Dendritic cell treated with granulocyte-macrophage colony-stimulating factor and Interleukin-4, amounts not matched to agents 40 ng/mL and 50 ng/mL, for 4 days (primary cell): ENCODE measurements around the gene CMPK2.

ENCODE experiments used
- H3K27ac Mint-ChIP-seq: one replicate; pipeline ENCODE4 v1.8.0; 2022; ENCODE audit warnings: mild to moderate bottlenecking, mixed read lengths
- H3K27me3 Mint-ChIP-seq: one replicate; pipeline ENCODE4 v1.8.0; 2022; ENCODE audit warnings: mild to moderate bottlenecking, mixed read lengths
- H3K36me3 Mint-ChIP-seq: one replicate; pipeline ENCODE4 v1.8.0; 2022; ENCODE audit warnings: low read depth, mixed read lengths
- H3K4me1 Mint-ChIP-seq: one replicate; pipeline ENCODE4 v1.8.0; 2022; ENCODE audit warnings: low read depth, mixed read lengths
- H3K4me3 Mint-ChIP-seq: one replicate; pipeline ENCODE4 v1.8.0; 2022; ENCODE audit warnings: mild to moderate bottlenecking, moderate library complexity, mixed read lengths
- H3K9me3 Mint-ChIP-seq: one replicate; pipeline ENCODE4 v1.8.0; 2022; ENCODE audit warnings: mixed read lengths
- intact Hi-C: fragments of 100-400 bp; cut with micrococcal nuclease; formaldehyde crosslinking; loops from one replicate; pipeline ENCODE4 v1.15.0; 2022

The CMPK2 gene

GRCh38 chr2:6845312-6845711, 20.4 kb downstream of the CMPK2 start:
- Mint-ChIP-seq H3K4me1 (no peaks in the 10 kb centered on the region), H3K9me3 (peaks cover 93% of the 10 kb centered on the region), H3K4me3 (no peak overlapping the region), H3K27me3 (no peaks in the 10 kb centered on the region), H3K36me3 (peaks cover 50% of the 10 kb centered on the region), H3K27ac (no peak overlapping the region)
- intact Hi-C loops, result no loop called here

DNA sequence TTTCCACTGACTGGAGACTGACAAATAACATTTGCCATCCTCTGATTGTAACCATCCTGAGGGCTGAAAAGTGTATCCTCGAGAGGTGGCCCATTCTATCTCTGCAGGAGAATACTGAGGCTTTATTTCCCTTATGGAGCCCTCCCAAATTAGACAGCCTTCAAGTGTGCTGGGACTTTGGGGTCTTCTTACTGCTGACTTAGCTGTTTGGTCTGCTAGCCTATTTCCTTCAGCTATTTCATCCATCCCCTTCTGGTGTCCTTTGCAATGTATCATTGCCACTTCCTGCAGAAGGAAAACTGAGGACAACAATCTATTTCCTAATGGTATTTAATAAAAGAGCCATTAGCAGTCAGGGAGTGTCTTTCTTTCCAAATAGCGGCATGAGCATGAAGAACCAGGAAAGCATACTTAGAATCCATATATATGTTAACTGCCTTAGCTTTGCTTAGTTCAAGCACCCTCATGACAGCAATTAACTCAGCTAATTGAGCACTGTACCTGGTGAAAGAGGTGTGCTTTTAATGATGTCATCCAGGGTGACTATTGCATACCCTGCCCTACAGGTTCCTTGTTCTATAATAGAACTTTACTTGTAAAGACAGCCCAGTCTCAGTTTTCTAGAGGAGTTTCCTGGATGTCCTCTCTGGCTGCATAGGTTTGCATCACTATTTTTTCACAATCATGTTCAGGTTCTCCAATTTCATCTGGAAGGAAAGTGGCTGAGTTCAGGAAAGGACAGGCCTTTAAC, 24.0 kb downstream of the CMPK2 start:
- peaks cover 80% of the 10 kb centered on the region for H3K9me3 Mint-ChIP-seq
- H3K4me1 Mint-ChIP-seq, result no peaks in the 10 kb centered on the region
- H3K27me3 Mint-ChIP-seq, result no peaks in the 10 kb centered on the region
- H3K4me3 Mint-ChIP-seq, result no peak overlapping the region
- intact Hi-C loops, result no loop called here
- H3K36me3 Mint-ChIP-seq, result peaks cover 14% of the 10 kb centered on the region
- H3K27ac Mint-ChIP-seq, result no peak overlapping the region

DNA sequence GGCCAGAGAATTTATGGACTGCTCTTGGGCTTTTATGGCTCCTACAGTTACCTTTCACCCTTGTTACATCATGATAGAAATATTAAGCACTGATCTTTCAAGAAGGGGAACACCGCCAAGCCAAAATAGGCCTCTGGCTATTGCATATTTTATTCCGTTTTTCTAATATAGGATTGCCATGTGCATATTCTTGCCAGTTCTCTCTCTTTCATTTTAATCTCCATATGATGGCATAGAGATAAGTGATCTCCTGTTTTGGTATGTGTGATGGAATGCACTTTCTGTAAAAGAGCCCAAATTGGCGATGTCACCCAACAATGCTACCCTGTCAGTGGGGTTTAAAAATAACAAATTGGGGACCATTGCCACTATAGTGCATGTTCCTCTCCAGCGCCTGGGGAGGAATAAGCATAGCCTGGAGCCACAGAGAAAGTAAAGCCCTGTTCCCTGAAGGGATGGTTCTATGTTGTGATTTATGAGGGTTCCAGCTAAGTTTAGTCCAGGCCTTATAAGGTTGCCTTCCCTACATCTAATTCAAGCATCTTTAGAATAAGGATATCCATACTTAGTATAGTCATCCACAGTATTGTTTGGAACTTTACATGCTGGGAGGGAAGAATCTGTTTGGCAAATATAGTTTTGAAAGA, 26.9 kb downstream of the CMPK2 start:
- no peak overlapping the region for H3K27ac Mint-ChIP-seq
- no peaks in the 10 kb centered on the region for H3K4me1 Mint-ChIP-seq
- H3K4me3 Mint-ChIP-seq, result no peak overlapping the region
- peaks cover 68% of the 10 kb centered on the region for H3K9me3 Mint-ChIP-seq
- intact Hi-C loops, result no loop called here
- no peaks in the 10 kb centered on the region for H3K36me3 Mint-ChIP-seq
- H3K27me3 Mint-ChIP-seq, result no peaks in the 10 kb centered on the region

DNA sequence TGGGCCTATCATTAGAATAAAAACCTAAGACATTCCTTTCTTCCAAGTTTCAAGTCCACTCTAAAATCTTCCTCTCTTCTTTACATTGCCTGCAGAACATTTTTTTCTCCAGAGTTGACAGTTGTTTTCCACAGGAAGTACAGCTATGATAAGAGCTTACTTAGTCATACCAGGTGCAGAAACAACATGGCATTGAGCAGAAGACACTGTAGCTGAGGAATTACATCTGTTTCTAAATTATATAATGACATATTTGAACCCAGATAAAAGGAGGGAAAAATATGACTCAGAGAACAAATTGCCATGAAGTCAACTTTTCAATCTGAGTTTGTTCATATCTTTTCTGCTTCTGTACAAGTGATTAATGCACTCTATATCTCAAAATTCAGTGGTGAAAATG, 30.2 kb downstream of the CMPK2 start:
- H3K4me3 Mint-ChIP-seq, result no peak overlapping the region
- intact Hi-C loops, result no loop called here
- no peaks in the 10 kb centered on the region for H3K36me3 Mint-ChIP-seq
- peaks cover 63% of the 10 kb centered on the region for H3K9me3 Mint-ChIP-seq
- no peaks in the 10 kb centered on the region for H3K27me3 Mint-ChIP-seq
- H3K4me1 Mint-ChIP-seq, result peaks cover 6% of the 10 kb centered on the region
- no peak overlapping the region for H3K27ac Mint-ChIP-seq

DNA sequence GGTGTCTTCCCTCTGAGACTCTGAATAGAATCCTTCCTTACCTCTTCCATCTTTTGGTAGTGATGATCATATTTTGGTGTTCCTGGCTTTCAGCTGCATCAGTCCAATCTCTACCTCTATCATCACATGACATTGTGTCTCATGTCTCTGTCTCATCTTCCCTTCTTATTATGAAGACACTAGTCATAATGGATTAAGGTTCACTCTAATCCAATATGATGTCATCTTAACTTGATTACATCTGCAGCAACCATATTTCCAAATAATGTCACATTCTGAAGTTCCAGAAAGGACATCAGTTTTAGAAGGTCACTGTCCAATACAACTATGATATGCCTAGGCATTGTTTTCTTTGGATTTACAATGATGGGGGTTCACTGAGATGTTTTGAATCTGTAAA, 31.5 kb downstream of the CMPK2 start:
- H3K36me3 Mint-ChIP-seq, result no peaks in the 10 kb centered on the region
- H3K9me3 Mint-ChIP-seq, result peaks cover 58% of the 10 kb centered on the region
- H3K4me1 Mint-ChIP-seq, result peaks cover 6% of the 10 kb centered on the region
- no peak overlapping the region for H3K4me3 Mint-ChIP-seq
- H3K27me3 Mint-ChIP-seq, result no peaks in the 10 kb centered on the region
- H3K27ac Mint-ChIP-seq, result no peak overlapping the region
- intact Hi-C loops, result no loop called here

DNA sequence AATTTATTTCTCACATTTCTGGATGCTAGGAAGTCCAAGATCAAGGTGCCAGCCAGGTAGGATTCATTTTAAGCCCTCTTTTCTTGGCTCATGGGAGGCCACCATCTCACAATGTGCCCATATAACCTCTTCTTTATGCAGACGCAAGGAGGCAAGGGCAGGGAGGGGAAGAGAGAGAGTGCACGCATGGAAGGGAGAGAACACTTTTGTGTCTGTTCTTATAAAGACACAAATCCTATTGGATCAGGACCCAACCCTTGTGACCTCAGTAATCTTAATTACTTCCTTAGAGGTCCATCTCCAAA, 32.5 kb downstream of the CMPK2 start:
- no peaks in the 10 kb centered on the region for H3K27me3 Mint-ChIP-seq
- intact Hi-C loops, result no loop called here
- peaks cover 6% of the 10 kb centered on the region for H3K4me1 Mint-ChIP-seq
- no peak overlapping the region for H3K27ac Mint-ChIP-seq
- no peak overlapping the region for H3K4me3 Mint-ChIP-seq
- peaks cover 53% of the 10 kb centered on the region for H3K9me3 Mint-ChIP-seq
- no peaks in the 10 kb centered on the region for H3K36me3 Mint-ChIP-seq

GRCh38 chr2:6832596-6833299, 33.0 kb downstream of the CMPK2 start:
- Mint-ChIP-seq H3K9me3 (peaks cover 53% of the 10 kb centered on the region), H3K27me3 (no peaks in the 10 kb centered on the region), H3K36me3 (no peaks in the 10 kb centered on the region), H3K4me1 (peaks cover 11% of the 10 kb centered on the region), H3K4me3 (no peak overlapping the region), H3K27ac (no peak overlapping the region)
- intact Hi-C loops, result no loop called here

GRCh38 chr2:6831229-6831628, 34.5 kb downstream of the CMPK2 start:
- Mint-ChIP-seq H3K4me3 (no peak overlapping the region), H3K36me3 (no peaks in the 10 kb centered on the region), H3K27me3 (no peaks in the 10 kb centered on the region), H3K27ac (no peak overlapping the region), H3K9me3 (peaks cover 53% of the 10 kb centered on the region), H3K4me1 (peaks cover 11% of the 10 kb centered on the region)
- intact Hi-C loops, result no loop called here

GRCh38 chr2:6828299-6828584, 37.5 kb downstream of the CMPK2 start:
- Mint-ChIP-seq H3K9me3 (peaks cover 30% of the 10 kb centered on the region), H3K27ac (no peak overlapping the region), H3K27me3 (no peaks in the 10 kb centered on the region), H3K4me1 (peaks cover 11% of the 10 kb centered on the region), H3K4me3 (no peak overlapping the region), H3K36me3 (no peaks in the 10 kb centered on the region)
- intact Hi-C loops, result no loop called here

DNA sequence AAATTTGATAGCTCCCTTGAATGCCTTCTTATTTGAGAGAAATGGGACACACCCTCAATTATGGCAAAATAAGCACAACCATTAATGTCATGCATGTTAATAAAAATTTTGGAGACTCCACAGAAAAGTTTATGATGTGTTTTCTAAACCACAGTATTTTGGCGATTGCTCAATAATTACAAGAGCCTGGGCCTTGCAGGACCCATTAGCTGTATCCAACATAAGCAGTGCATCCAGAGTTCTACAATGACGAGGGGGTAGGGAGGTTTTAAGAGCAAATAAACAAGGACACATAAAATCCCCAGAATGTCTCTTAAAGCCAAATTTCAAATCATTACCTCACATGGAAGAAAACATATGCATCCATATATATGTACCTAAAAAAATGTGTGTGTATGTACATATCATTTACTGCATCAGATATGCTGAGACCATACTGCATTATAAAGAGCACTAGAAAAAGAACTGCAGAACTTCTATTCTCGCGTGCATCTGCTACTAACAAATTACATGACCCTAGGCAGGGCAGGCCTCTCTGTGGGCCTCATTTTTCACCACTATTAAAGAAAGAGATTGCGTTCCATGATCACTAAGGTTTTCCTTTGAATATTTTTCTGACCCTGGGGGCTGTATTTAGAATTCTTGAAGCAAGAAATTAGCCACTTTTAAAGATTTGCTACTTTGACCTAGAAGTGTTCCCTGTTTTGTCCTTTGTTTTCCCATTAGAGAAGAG, 38.0 kb downstream of the CMPK2 start:
- no peak overlapping the region for H3K4me3 Mint-ChIP-seq
- no peak overlapping the region for H3K27ac Mint-ChIP-seq
- peaks cover 25% of the 10 kb centered on the region for H3K9me3 Mint-ChIP-seq
- H3K4me1 Mint-ChIP-seq, result peaks cover 6% of the 10 kb centered on the region
- H3K27me3 Mint-ChIP-seq, result no peaks in the 10 kb centered on the region
- H3K36me3 Mint-ChIP-seq, result no peaks in the 10 kb centered on the region
- intact Hi-C loops, result no loop called here

DNA sequence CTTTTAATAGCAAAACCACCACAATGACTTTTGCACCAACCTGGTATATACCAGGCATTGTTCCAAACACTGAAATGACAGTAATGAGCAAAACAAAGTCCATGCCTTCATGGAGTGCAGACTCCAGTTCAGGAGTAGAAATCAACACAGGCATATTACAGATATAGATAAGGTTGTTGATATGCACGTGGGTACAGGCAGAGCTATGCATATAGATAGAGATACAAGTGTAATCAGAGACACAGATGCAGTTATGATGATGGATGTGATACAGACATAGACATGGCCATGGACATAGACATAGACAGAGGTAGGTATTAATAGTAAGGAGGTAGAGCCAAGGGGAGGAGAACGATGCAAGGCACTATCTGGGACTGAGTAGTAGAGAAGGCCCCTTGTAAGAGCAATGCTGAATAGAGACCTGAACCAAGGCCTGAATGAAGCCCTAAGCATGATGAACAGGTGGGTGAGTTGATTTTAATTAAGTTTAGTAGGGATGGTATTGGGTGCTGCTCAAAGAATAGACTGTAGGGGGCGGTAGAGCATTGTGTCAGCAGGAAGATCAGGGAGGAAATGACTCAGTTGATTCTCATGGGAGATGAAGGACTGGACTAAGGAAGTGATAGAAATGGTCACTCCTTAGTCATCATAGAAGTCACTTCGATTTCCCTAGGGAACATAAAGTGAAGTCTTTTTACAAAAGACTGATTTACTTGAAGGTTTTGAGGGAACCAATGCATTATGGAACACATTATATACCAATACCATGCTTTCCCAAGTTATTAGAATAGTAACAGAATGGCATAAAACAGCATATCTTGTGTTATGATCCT, 39.4 kb downstream of the CMPK2 start:
- Mint-ChIP-seq H3K4me1 (peaks cover 5% of the 10 kb centered on the region), H3K36me3 (no peaks in the 10 kb centered on the region), H3K27ac (no peak overlapping the region), H3K9me3 (peaks cover 16% of the 10 kb centered on the region), H3K27me3 (no peaks in the 10 kb centered on the region), H3K4me3 (no peak overlapping the region)
- intact Hi-C loops, result no loop called here

GRCh38 chr2:6824962-6825361, 40.7 kb downstream of the CMPK2 start:
- H3K4me3 Mint-ChIP-seq, result no peak overlapping the region
- H3K27ac Mint-ChIP-seq, result no peak overlapping the region
- H3K36me3 Mint-ChIP-seq, result no peaks in the 10 kb centered on the region
- peaks cover 3% of the 10 kb centered on the region for H3K27me3 Mint-ChIP-seq
- H3K9me3 Mint-ChIP-seq, result peaks cover 3% of the 10 kb centered on the region
- H3K4me1 Mint-ChIP-seq, result peaks cover 9% of the 10 kb centered on the region
- intact Hi-C loops, result no loop called here

DNA sequence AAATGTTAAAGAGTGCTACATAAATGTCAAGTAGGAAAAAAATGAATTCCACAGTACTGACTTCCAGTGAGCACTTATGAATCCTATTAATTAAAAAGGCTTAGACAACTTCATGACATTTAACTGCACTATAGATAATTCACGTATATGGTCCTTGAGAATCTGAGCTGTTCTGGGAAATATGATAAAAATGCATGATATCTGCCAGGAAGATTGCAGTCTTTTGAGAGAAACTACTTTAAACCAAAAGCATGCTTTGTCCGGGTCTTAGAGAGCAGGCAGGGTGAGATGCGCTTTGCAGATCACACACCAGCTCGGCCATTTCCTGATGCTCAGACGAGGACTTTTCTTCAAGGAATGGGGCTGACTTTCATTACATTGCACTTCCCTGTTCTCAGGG, 42.6 kb downstream of the CMPK2 start:
- H3K27ac Mint-ChIP-seq, result no peak overlapping the region
- no peaks in the 10 kb centered on the region for H3K9me3 Mint-ChIP-seq
- H3K4me3 Mint-ChIP-seq, result no peak overlapping the region
- H3K27me3 Mint-ChIP-seq, result peaks cover 3% of the 10 kb centered on the region
- H3K4me1 Mint-ChIP-seq, result peaks cover 8% of the 10 kb centered on the region
- no peaks in the 10 kb centered on the region for H3K36me3 Mint-ChIP-seq
- intact Hi-C loops, result no loop called here
